Ectodermal cell (in vitro differentiated cells): ENCODE measurements around the gene PSMG2.

Experiments
- H3K27ac ChIP-seq: 2 replicates; pipeline ENCODE4 v1.7.0; 2013; ENCODE audit warnings: mild to moderate bottlenecking, low read depth, low read length; ENCODE audit not compliant: insufficient read depth, poor library complexity, severe bottlenecking
- H3K27me3 ChIP-seq: 2 replicates; pipeline ENCODE4 v1.7.0; 2013; ENCODE audit warnings: mild to moderate bottlenecking, low read length; ENCODE audit not compliant: insufficient read depth, control insufficient read depth, poor library complexity, severe bottlenecking
- H3K36me3 ChIP-seq: one replicate; pipeline ENCODE4 v1.7.0; 2013; ENCODE audit warnings: low read length; ENCODE audit not compliant: control insufficient read depth, insufficient read depth
- H3K4me1 ChIP-seq: one replicate; pipeline ENCODE4 v1.7.0; 2013; ENCODE audit warnings: low read length; ENCODE audit not compliant: control insufficient read depth, insufficient read depth
- H3K4me3 ChIP-seq: 2 replicates; pipeline ENCODE4 v1.7.0; 2013; ENCODE audit warnings: low read depth, low read length, control low read depth; ENCODE audit not compliant: insufficient read depth
- H3K9me3 ChIP-seq: 2 replicates; pipeline ENCODE4 v1.7.0; 2013; ENCODE audit warnings: mild to moderate bottlenecking, low read length, moderate library complexity; ENCODE audit not compliant: control insufficient read depth
- WGBS, 2 experiments: methylation state at CpG; one replicate each; pipeline ENCODE4 v1.1.7; 2013; ENCODE audit warnings: missing lambda C conversion rate in 2 of 2; 5-methylcytosine and 5-hydroxymethylcytosine counted together

PSMG2 gene

DNA sequence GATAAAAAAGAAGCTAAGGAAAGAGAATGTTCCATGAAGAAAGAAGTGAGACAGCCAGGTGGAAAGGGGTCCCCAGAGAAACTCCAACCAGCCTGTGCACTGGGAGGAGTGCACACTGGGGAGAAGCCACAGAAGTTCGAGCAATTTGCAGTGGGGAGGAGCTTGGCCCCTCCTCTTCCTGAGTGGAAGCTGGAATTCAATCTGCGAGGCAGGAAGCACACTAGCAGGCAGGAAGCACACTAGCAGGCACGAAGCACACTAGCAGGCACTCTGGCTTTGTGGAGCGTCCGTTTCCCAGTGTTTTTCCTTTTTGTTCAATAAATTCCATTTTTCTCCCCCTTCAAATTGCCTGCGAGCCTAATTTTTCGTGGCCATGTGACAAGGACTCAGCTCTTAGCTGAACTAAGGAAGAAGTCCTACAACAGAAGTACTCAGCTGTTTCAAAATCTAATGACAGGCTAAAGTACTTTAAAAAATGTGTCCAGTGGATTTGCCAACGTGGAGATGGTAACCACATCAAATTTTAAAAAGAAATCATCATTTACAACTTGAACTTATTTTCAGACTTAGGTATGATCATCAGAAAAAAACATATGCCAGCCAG, 23.6 kb upstream of the PSMG2 start:
- peaks cover 22% of the 10 kb centered on the region for H3K36me3 ChIP-seq

DNA sequence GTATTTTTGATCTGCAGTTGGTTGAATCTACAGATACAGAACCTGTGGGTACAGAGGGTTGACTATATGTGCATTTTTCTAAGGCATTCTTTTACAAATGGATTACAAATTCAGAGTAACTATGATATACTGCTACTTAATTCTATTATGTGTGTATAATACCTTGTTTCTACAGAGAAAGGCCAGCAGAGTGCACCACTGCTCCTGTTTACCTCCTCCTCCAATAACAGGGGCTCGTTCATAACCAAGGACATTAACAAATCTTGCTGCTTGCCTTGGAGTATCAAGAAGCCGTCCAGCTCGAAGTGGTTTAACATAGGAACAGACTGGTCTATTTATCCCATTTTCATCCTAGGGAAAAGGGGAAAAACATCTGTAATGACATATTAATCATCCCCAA, 16.7 kb upstream of the PSMG2 start:
- WGBS, 2 experiments: 94 to 100% methylated on average over 3 of the region's 3 CpGs

More for the DNA sequence above, 23.6 kb upstream of the PSMG2 start:
- no peaks in the 10 kb centered on the region for H3K9me3 ChIP-seq
- no peak overlapping the region for H3K4me3 ChIP-seq
- no peaks in the 10 kb centered on the region for H3K4me1 ChIP-seq
- 91 to 92% methylated on average over 8 of the region's 8 CpGs for WGBS, 2 experiments
- H3K27ac ChIP-seq: no peak overlapping the region
- H3K27me3 ChIP-seq: no peaks in the 10 kb centered on the region

DNA sequence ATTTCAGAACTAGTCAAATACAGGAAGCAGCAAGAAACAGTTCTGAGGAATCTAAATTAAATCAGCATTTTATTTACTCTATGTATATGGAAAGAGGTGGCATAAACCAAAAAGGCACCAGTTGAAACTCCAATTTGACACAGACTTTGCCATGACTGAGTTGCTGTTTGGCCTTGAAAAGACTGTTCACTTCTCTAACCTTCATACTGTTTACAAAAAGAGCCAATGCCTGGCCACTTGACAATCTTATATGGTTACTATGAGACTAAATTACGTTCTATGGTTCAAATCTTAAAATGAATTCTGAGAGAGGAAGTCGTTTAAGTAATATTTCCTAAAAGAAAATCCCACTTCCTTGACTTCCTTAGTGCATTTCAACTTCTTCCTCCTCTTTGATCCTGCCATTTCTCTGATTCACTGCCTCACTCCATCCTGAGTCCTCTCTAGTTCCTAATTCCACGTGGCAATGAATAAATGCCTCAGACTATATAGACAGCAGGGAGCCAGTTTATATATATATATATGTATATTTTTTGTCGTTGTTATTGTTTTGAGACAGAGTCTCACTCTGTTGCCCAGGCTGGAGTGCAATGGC, 13.5 kb upstream of the PSMG2 start:
- Histone ChIP-seq H3K27ac (no peak overlapping the region), H3K4me1 (no peaks in the 10 kb centered on the region), H3K36me3 (peaks cover 11% of the 10 kb centered on the region), H3K27me3 (no peaks in the 10 kb centered on the region), H3K4me3 (no peak overlapping the region), H3K9me3 (no peaks in the 10 kb centered on the region)
- 81 to 93% methylated on average over 2 to 4 of the region's 4 CpGs for whole genome bisulfite sequencing, 2 experiments

More for the DNA sequence above, 16.7 kb upstream of the PSMG2 start:
- no peaks in the 10 kb centered on the region for H3K4me1 ChIP-seq
- H3K27ac ChIP-seq: no peak overlapping the region
- no peaks in the 10 kb centered on the region for H3K27me3 ChIP-seq
- peaks cover 2% of the 10 kb centered on the region for H3K36me3 ChIP-seq
- H3K9me3 ChIP-seq: no peaks in the 10 kb centered on the region
- H3K4me3 ChIP-seq: no peak overlapping the region

DNA sequence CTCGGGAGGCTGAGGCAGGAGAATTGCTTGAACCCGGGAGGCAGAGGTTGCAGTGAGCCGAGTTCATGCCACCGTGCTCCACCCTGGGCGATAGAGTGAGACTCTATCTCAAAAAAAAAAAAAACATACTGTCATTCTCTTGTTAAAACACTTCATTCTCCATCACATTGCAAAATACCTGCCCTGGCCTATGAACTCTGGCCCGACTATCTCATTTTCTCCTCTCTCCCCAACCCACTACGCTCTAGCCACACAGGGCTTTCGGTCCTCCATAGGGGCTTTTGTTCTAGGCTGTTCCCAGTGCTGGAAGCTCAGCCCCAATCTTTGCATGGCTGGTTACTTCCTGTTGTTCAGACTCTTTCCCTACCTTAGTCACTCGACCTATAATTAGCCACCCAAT, 10.6 kb upstream of the PSMG2 start:
- WGBS, 2 experiments: 95% methylated on average over 9 of the region's 9 CpGs
- Histone ChIP-seq H3K4me3 (no peak overlapping the region), H3K9me3 (no peaks in the 10 kb centered on the region), H3K4me1 (no peaks in the 10 kb centered on the region), H3K27me3 (no peaks in the 10 kb centered on the region), H3K27ac (no peak overlapping the region), H3K36me3 (peaks cover 13% of the 10 kb centered on the region)

DNA sequence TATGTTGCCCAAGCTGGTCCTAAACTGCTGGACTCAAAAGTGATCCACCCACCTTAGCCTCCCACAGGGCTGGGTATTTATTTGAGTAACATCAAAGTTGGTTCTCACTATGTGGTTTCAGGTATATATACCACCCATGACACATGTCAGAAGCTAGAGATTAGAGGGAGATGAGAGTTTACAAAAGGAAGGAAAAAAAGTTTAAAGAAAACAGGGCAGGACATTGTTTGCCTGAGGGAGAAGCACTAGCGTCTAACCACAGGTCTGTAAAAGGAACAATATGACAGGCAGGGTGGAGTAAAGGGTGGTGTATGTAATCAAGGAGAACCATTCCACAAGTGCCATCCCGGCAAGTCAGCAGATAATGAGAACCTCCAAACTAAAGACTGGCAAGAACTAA, 8.8 kb upstream of the PSMG2 start:
- H3K4me1 ChIP-seq: no peaks in the 10 kb centered on the region
- WGBS, 2 experiments: 94 to 99% methylated on average over 2 of the region's 2 CpGs
- no peaks in the 10 kb centered on the region for H3K9me3 ChIP-seq
- no peaks in the 10 kb centered on the region for H3K27me3 ChIP-seq
- peaks cover 14% of the 10 kb centered on the region for H3K36me3 ChIP-seq
- H3K4me3 ChIP-seq: no peak overlapping the region
- H3K27ac ChIP-seq: no peak overlapping the region

DNA sequence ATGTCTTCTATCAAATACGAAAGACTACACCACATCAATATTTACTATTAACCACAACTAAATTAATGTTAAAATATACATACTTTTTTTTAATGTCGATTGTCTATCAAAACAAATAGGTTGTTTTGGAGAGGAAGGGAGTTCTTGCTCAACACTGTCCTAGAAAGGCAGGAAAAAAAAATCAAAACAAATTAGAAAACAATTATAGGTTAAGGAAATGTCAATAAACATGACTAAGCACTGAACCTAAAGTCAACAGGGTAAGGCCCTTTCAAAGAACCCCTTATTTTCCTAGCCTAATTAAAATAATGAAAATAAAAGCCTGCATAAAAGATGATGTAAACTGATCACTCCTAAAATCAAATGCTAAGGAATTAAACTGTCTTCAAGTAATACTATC, 3.1 kb upstream of the PSMG2 start:
- peaks cover 4% of the 10 kb centered on the region for H3K4me1 ChIP-seq
- H3K27ac ChIP-seq: no peak overlapping the region
- peaks cover 11% of the 10 kb centered on the region for H3K36me3 ChIP-seq
- H3K9me3 ChIP-seq: no peaks in the 10 kb centered on the region
- WGBS, 2 experiments: no CpG with 5 or more reads among the region's 2 CpGs
- H3K4me3 ChIP-seq: no peak overlapping the region
- no peaks in the 10 kb centered on the region for H3K27me3 ChIP-seq

DNA sequence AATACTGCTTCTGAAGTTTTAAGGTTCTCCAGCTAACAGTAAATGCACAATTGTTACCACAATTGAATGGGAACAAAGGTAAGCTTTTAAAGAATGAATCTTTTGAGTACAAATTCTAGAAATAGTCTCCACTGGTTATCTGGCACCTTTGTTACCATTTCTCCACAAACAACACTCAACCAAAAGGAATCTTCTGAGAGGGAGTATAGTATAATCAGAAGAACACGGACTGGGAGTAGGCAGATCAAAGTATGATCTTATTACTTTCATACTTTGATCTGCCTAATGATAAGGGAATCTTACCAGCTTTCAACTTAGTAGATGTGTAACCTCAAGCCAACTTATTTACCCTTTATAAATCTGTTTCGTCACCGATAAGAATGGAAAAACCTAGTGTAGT, 1.7 kb upstream of the PSMG2 start:
- Histone ChIP-seq H3K4me3 (peak overlapping the region; percentile 80), H3K27me3 (no peaks in the 10 kb centered on the region), H3K36me3 (peaks cover 11% of the 10 kb centered on the region), H3K9me3 (no peaks in the 10 kb centered on the region), H3K27ac (no peak overlapping the region), H3K4me1 (peaks cover 4% of the 10 kb centered on the region)
- WGBS, 2 experiments: 98 to 100% methylated on average over 2 to 3 of the region's 3 CpGs

DNA sequence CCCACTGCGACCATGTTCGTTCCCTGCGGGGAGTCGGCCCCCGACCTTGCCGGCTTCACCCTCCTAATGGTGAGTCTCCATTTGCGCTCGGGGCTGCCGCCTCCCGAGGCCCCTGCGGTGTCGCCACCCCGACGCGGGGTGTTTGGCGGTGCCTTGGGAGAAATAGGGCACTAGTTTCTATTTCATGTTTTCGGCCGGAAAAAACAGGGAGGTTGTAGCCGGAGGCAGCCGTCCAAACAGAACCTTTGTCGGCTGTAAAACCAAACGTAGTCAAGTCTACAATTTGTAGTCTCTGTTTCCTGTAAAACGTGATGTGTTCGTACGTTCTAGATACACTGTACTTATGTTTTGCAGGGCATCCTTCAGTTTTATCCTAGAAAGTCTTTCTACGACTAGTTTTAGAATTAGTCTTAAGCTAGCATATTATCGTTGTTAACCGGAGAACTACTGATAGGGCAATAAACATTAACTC, 290 bp downstream of the PSMG2 start:
- WGBS, 2 experiments: 0% methylated on average over 28 of the region's 28 CpGs
- no peaks in the 10 kb centered on the region for H3K9me3 ChIP-seq
- peaks cover 10% of the 10 kb centered on the region for H3K36me3 ChIP-seq
- peak overlapping the region; percentile 99 for H3K27ac ChIP-seq
- no peaks in the 10 kb centered on the region for H3K27me3 ChIP-seq
- peaks cover 4% of the 10 kb centered on the region for H3K4me1 ChIP-seq
- peak overlapping the region; percentile 80 for H3K4me3 ChIP-seq

DNA sequence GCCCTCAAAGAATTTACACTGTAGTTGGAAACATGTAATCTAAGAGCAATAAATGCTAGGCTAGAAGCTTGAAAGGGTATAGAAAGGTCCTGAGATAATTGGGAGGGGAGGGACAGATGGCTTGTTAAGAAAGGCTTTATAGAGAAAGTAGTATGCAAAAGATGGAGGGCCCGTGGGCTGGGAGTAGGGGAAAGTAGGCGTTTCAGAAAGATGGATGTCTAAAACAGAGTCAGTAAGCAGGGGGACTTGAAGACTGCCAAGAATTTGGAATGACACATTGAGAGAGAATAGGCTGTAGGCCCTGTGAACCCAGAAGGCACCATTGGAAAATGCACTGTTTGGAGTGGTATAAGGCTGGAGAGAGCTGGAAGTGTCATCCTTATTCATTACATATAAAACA, 822 bp downstream of the PSMG2 start:
- 7 to 15% methylated on average over 2 of the region's 2 CpGs for WGBS, 2 experiments
- peaks cover 4% of the 10 kb centered on the region for H3K4me1 ChIP-seq
- no peak overlapping the region for H3K27ac ChIP-seq
- no peaks in the 10 kb centered on the region for H3K9me3 ChIP-seq
- H3K27me3 ChIP-seq: no peaks in the 10 kb centered on the region
- H3K4me3 ChIP-seq: peak overlapping the region; percentile 80
- peaks cover 10% of the 10 kb centered on the region for H3K36me3 ChIP-seq

DNA sequence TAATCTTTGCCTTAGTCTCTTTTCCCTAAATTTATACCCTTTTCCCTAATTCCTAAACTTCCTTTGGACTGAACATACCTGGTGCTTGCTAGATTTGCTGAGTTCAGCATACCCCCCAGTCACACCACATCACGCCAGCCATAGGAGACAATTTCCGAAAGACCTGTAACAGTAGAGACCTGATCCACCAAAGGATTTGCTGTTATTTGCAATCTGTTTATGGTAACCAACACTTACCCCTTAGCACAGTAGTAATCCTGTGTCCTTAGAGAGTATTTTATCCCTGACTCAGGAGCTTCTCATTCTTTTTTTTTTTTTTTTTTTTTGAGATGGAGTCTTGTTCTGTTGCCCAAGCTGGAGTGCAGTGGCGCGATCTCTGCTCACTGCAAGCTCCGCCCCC, 8.6 kb downstream of the PSMG2 start:
- Histone ChIP-seq H3K36me3 (peaks cover 30% of the 10 kb centered on the region), H3K4me1 (no peaks in the 10 kb centered on the region), H3K27me3 (no peaks in the 10 kb centered on the region), H3K9me3 (no peaks in the 10 kb centered on the region), H3K4me3 (no peak overlapping the region), H3K27ac (no peak overlapping the region)
- 94 to 97% methylated on average over 5 of the region's 5 CpGs for WGBS, 2 experiments
